ENCODE measurements around the gene CLEC12A. TPM values are rescaled to one million over a fixed set of nuclear protein-coding genes. Genes with fewer than 3 reads are reported as not detected.

Gene CLEC12A
- total and polyA plus RNA-seq, 2 of the 13 experiments (the other 11 are each of a cell fraction or from before 2014, with no cell fraction given) = not detected

GRCh38 chr12:10031771-10032175 lies 60.6 kb downstream of the CLEC12A start:
- intact Hi-C loops (cut with micrococcal nuclease; ENCODE audit: unreplicated experiment) = no loop called here
- CTCF ChIA-PET (ENCODE audit: low intra/inter-chr PET ratio, low total read pairs) = no interaction called here
- no peak overlapping the region for H3K4me3 ChIP-seq (replicated peaks in 1 of 3; ENCODE audit: insufficient read depth in 1 of 3, low read depth in 2 of 3, low read length in 3 of 3)
- DNase-seq (ENCODE audit: low spot score) (no peak), ATAC-seq (no peak), FAIRE-seq (no peak)
- H3K9ac ChIP-seq (ENCODE audit: insufficient read depth, low read depth, low read length) = no peak overlapping the region
- in situ Hi-C loops (cut with HindIII; ENCODE audit: extremely low pct_ligation_motif_present, low pct_unique_long_range_greater_than_20kb) = no loop called here
- H3K36me3 ChIP-seq (replicated peaks in 1 of 2; ENCODE audit: control insufficient read depth in 1 of 2, insufficient read depth in 2 of 2, low read length in 2 of 2) = no peaks in the 10 kb centered on the region
- H2AFZ ChIP-seq (ENCODE audit: low read length) = no peak overlapping the region
- H4K20me1 ChIP-seq (ENCODE audit: insufficient read depth, low read length) = no peaks in the 10 kb centered on the region
- H3K27me3 ChIP-seq (ENCODE audit: control insufficient read depth in 1 of 2, insufficient read depth in 2 of 2, low read length in 2 of 2) = peaks cover 0 to 9% of the 10 kb centered on the region in 2 experiments; a peak in 2 of 5 replicates
- no peaks in the 10 kb centered on the region for H3K9me3 ChIP-seq (ENCODE audit: low read length)
- no peak overlapping the region for H3K27ac ChIP-seq (ENCODE audit: extremely low read length, insufficient read depth, low read length)
- no peak overlapping the region for H3K4me2 ChIP-seq (ENCODE audit: low read depth, low read length)
- POLR2A ChIA-PET = no interaction called here
- no peaks in the 10 kb centered on the region for H3K79me2 ChIP-seq (ENCODE audit: insufficient read depth, low read length)
- BruUV-seq (replicated peaks) = no TSS peak
- H3K4me1 ChIP-seq (ENCODE audit: insufficient read depth, low read length) = no peaks in the 10 kb centered on the region
- TF ChIP-seq MAFF (IDR thresholded peaks at IDR 0.05; ENCODE audit: low read depth, low read length) = no peak
- TF ChIP-seq ZFX (CRISPR knock-in tag; IDR thresholded peaks at IDR 0.05; ENCODE audit: low read depth) = no peak
- no peak for TF ChIP-seq ZNF30 (CRISPR knock-in tag; IDR thresholded peaks at IDR 0.05)
- no peak for TF ChIP-seq ZNF770 (CRISPR knock-in tag; IDR thresholded peaks at IDR 0.05)
- no peak for TF ChIP-seq NFE2L2 (IDR thresholded peaks at IDR 0.05; ENCODE audit: low read length)
- no peak for TF ChIP-seq ZBTB44 (CRISPR knock-in tag; IDR thresholded peaks at IDR 0.05)
- TF ChIP-seq SP2 (CRISPR knock-in tag; IDR thresholded peaks at IDR 0.05) = no peak
- no peak for TF ChIP-seq HOXD1 (CRISPR knock-in tag; IDR thresholded peaks at IDR 0.05)
- TF ChIP-seq THAP11 (CRISPR knock-in tag; IDR thresholded peaks at IDR 0.05) = no peak
- TF ChIP-seq POLR2AphosphoS5 (IDR thresholded peaks at IDR 0.05; ENCODE audit: low read depth, low read length) = no peak
- TF ChIP-seq KAT2B (IDR thresholded peaks at IDR 0.05; ENCODE audit: borderline replicate concordance, low read depth, low read length) = no peak
- no peak for TF ChIP-seq NKX3-1 (CRISPR knock-in tag; IDR thresholded peaks at IDR 0.05)
- TF ChIP-seq NONO (IDR thresholded peaks at IDR 0.05) = no peak
- TF ChIP-seq NONO (CRISPR knock-in tag; conservative IDR thresholded peaks at IDR 0.05) = no peak
- under 1% methylated on average over 5 of the region's 5 CpGs for WGBS (ENCODE audit: low lambda C conversion rate)

Measured in HepG2 (cell line).